Skeletal muscle satellite cell (primary cell): ENCODE results near the gene SPATC1L.

Source experiments
- H3K27me3 ChIP-seq: 2 replicates; pipeline ENCODE4 v1.7.0; 2013; ENCODE audit warnings: low read length; ENCODE audit not compliant: control insufficient read depth, insufficient read depth
- H3K36me3 ChIP-seq: 2 replicates; pipeline ENCODE4 v1.7.0; 2013; ENCODE audit warnings: mild to moderate bottlenecking, control low read depth, low read length; ENCODE audit not compliant: insufficient read depth
- H3K4me1 ChIP-seq: 2 replicates; pipeline ENCODE4 v1.7.0; 2013; ENCODE audit warnings: low read length; ENCODE audit not compliant: control insufficient read depth, insufficient read depth
- H3K4me2 ChIP-seq: 2 replicates; pipeline ENCODE4 v1.7.0; 2013; ENCODE audit warnings: mild to moderate bottlenecking, low read length
- H3K4me3 ChIP-seq: 2 replicates; pipeline ENCODE4 v1.7.0; 2013; ENCODE audit warnings: low read length
- H3K9ac ChIP-seq: 2 replicates; pipeline ENCODE4 v1.7.0; 2013; ENCODE audit warnings: mild to moderate bottlenecking, low read depth, low read length, moderate library complexity
- H3K9me3 ChIP-seq: replicated peaks from 2 replicates; pipeline ENCODE4 v1.7.0; 2013; ENCODE audit warnings: mild to moderate bottlenecking, control low read depth, low read length

SPATC1L gene

GRCh38 chr21:46213620-46214286, 29.5 kb upstream of the SPATC1L start:
- Histone ChIP-seq H3K4me3 (no peak overlapping the region), H3K36me3 (peaks cover 53% of the 10 kb centered on the region), H3K27me3 (no peaks in the 10 kb centered on the region), H3K4me2 (no peak overlapping the region), H3K9ac (no peak overlapping the region), H3K9me3 (no peaks in the 10 kb centered on the region), H3K4me1 (peaks cover 4% of the 10 kb centered on the region)

GRCh38 chr21:46212721-46213484, 28.6 kb upstream of the SPATC1L start:
- no peak overlapping the region for H3K4me3 ChIP-seq
- no peak overlapping the region for H3K4me2 ChIP-seq
- peaks cover 61% of the 10 kb centered on the region for H3K36me3 ChIP-seq
- H3K9me3 ChIP-seq: no peaks in the 10 kb centered on the region
- peaks cover 4% of the 10 kb centered on the region for H3K4me1 ChIP-seq
- no peak overlapping the region for H3K9ac ChIP-seq
- H3K27me3 ChIP-seq: no peaks in the 10 kb centered on the region

- H3K4me1 ChIP-seq: peaks cover 4% of the 10 kb centered on the region
- H3K4me2 ChIP-seq: no peak overlapping the region
- H3K36me3 ChIP-seq: peaks cover 70% of the 10 kb centered on the region
- H3K4me3 ChIP-seq: no peak overlapping the region
- no peaks in the 10 kb centered on the region for H3K27me3 ChIP-seq
- no peak overlapping the region for H3K9ac ChIP-seq
- H3K9me3 ChIP-seq: no peaks in the 10 kb centered on the region
Observed at GRCh38 chr21:46211786-46212720, 27.8 kb upstream of the SPATC1L start.

- Histone ChIP-seq H3K9me3 (no peaks in the 10 kb centered on the region), H3K4me1 (peaks cover 4% of the 10 kb centered on the region), H3K9ac (no peak overlapping the region), H3K27me3 (no peaks in the 10 kb centered on the region), H3K4me3 (no peak overlapping the region), H3K36me3 (peaks cover 71% of the 10 kb centered on the region), H3K4me2 (no peak overlapping the region)
Observed at GRCh38 chr21:46211376-46211775, 27.1 kb upstream of the SPATC1L start.

GRCh38 chr21:46210378-46211136, 26.3 kb upstream of the SPATC1L start:
- H3K4me1 ChIP-seq: peaks cover 4% of the 10 kb centered on the region
- H3K9ac ChIP-seq: no peak overlapping the region
- no peak overlapping the region for H3K4me2 ChIP-seq
- no peak overlapping the region for H3K4me3 ChIP-seq
- H3K36me3 ChIP-seq: peaks cover 73% of the 10 kb centered on the region
- H3K27me3 ChIP-seq: no peaks in the 10 kb centered on the region
- H3K9me3 ChIP-seq: no peaks in the 10 kb centered on the region

GRCh38 chr21:46208761-46209721, 24.8 kb upstream of the SPATC1L start:
- no peaks in the 10 kb centered on the region for H3K27me3 ChIP-seq
- no peak overlapping the region for H3K4me3 ChIP-seq
- H3K9me3 ChIP-seq: no peaks in the 10 kb centered on the region
- H3K4me2 ChIP-seq: no peak overlapping the region
- no peak overlapping the region for H3K9ac ChIP-seq
- peaks cover 84% of the 10 kb centered on the region for H3K36me3 ChIP-seq
- H3K4me1 ChIP-seq: peaks cover 4% of the 10 kb centered on the region

GRCh38 chr21:46207920-46208591, 23.8 kb upstream of the SPATC1L start:
- Histone ChIP-seq H3K4me1 (peaks cover 4% of the 10 kb centered on the region), H3K36me3 (peaks cover 82% of the 10 kb centered on the region), H3K9ac (no peak overlapping the region), H3K4me3 (no peak overlapping the region), H3K27me3 (no peaks in the 10 kb centered on the region), H3K4me2 (no peak overlapping the region), H3K9me3 (no peaks in the 10 kb centered on the region)

GRCh38 chr21:46207006-46207919, 23.0 kb upstream of the SPATC1L start:
- Histone ChIP-seq H3K9ac (no peak overlapping the region), H3K27me3 (no peaks in the 10 kb centered on the region), H3K9me3 (no peaks in the 10 kb centered on the region), H3K36me3 (peaks cover 80% of the 10 kb centered on the region), H3K4me3 (no peak overlapping the region), H3K4me1 (peaks cover 3% of the 10 kb centered on the region), H3K4me2 (no peak overlapping the region)
